Measurements from ENCODE around the gene C5orf15.

The C5orf15 gene

GRCh38 chr5:133924221-133924920 is 44.1 kb downstream of the C5orf15 start:
- Histone ChIP-seq H3K36me3 (ENCODE audit: control insufficient read depth, insufficient read depth, low read length) (no peaks in the 10 kb centered on the region), H3K27ac (ENCODE audit: insufficient read depth, low read depth, low read length, poor library complexity, severe bottlenecking) (no peak overlapping the region), H3K27me3 (ENCODE audit: control insufficient read depth, insufficient read depth, low read length, poor library complexity, severe bottlenecking) (no peaks in the 10 kb centered on the region), H3K9me3 (ENCODE audit: control insufficient read depth, low read length) (no peaks in the 10 kb centered on the region), H3K4me1 (ENCODE audit: control insufficient read depth, insufficient read depth, low read length) (no peaks in the 10 kb centered on the region), H3K4me3 (ENCODE audit: insufficient read depth, low read depth, low read length) (no peak overlapping the region)
- WGBS, 2 experiments: 84 to 85% methylated on average over 5 of the region's 5 CpGs

GRCh38 chr5:133921979-133922378 is 46.4 kb downstream of the C5orf15 start:
- Histone ChIP-seq H3K36me3 (ENCODE audit: control insufficient read depth, insufficient read depth, low read length) (no peaks in the 10 kb centered on the region), H3K27me3 (ENCODE audit: control insufficient read depth, insufficient read depth, low read length, poor library complexity, severe bottlenecking) (no peaks in the 10 kb centered on the region), H3K4me1 (ENCODE audit: control insufficient read depth, insufficient read depth, low read length) (no peaks in the 10 kb centered on the region), H3K9me3 (ENCODE audit: control insufficient read depth, low read length) (no peaks in the 10 kb centered on the region), H3K27ac (ENCODE audit: insufficient read depth, low read depth, low read length, poor library complexity, severe bottlenecking) (no peak overlapping the region), H3K4me3 (ENCODE audit: insufficient read depth, low read depth, low read length) (no peak overlapping the region)
- WGBS, 2 experiments: 58 to 61% methylated on average over 4 of the region's 5 CpGs

DNA sequence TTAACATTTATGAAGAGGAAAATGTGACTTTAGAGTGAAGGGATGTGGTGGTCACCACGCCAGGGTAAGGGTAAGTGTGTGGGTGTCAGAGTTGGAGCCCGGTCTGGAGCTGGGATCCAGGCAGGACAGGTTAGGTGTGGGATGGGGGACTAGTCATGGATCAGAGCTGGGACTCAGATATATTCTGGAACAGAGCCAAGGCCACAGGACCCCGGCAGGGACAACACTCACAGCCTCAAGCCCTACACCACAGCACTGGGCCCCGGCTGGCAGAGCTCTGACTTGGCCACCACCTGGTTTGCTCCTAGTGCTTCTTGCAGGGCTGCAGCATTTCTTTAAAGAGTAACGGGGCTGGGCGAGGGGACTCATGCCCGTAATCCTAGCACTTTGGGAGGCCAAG is 47.4 kb downstream of the C5orf15 start:
- Histone ChIP-seq H3K27me3 (ENCODE audit: control insufficient read depth, insufficient read depth, low read length, poor library complexity, severe bottlenecking) (no peaks in the 10 kb centered on the region), H3K4me1 (ENCODE audit: control insufficient read depth, insufficient read depth, low read length) (no peaks in the 10 kb centered on the region), H3K4me3 (ENCODE audit: insufficient read depth, low read depth, low read length) (no peak overlapping the region), H3K36me3 (ENCODE audit: control insufficient read depth, insufficient read depth, low read length) (no peaks in the 10 kb centered on the region), H3K9me3 (ENCODE audit: control insufficient read depth, low read length) (no peaks in the 10 kb centered on the region), H3K27ac (ENCODE audit: insufficient read depth, low read depth, low read length, poor library complexity, severe bottlenecking) (no peak overlapping the region)
- 88 to 91% methylated on average over 7 of the region's 7 CpGs for WGBS, 2 experiments

DNA sequence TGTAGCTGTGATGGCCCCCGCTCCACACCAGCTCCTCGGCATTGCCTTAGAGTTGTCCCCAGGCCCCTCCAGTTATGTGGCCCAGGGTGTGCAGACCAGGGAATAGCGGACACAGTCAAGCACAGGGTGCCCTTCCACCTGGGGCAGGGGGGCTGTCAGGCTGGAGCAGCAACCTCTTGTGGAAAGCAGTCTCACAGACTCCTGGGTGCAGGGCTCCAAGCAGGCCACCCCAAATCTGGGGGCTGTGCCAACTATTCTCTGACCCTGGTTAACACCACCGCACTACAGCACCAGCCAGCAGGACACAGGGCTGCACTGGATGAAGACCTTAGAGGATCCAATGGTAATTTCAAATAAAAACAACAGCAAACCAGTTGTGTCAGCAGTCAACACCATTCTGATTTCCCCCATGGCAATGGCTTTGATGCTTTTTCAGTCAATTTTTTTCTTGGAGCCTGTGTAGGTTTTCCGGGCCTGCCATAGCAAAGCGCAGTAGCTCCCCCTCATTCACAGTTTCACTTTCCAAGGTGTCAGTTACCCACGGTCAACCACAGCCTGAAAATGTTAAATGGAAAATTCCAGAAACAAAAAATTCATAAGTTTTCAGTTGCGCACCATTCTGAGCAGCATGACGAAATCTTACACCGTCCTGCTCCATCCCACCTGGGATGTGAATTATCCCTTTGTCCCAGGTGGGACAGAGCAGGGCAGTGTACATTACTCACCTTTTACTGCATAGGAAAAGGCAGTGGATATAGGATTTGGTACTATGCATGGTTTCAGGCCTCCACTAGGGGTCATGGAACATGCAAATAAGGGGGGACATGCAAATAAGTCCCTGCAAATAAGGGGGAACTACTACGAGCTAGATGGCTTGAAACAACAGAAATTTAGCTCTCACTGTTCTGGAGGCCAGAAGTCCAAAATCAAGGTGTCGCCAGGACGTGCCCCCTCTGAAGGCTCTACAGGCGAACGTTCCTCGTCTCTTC is 49.0 kb downstream of the C5orf15 start:
- H3K9me3 ChIP-seq (ENCODE audit: control insufficient read depth, low read length): no peaks in the 10 kb centered on the region
- no peaks in the 10 kb centered on the region for H3K36me3 ChIP-seq (ENCODE audit: control insufficient read depth, insufficient read depth, low read length)
- no peak overlapping the region for H3K27ac ChIP-seq (ENCODE audit: insufficient read depth, low read depth, low read length, poor library complexity, severe bottlenecking)
- WGBS, 2 experiments: 91 to 92% methylated on average over 16 of the region's 16 CpGs
- no peak overlapping the region for H3K4me3 ChIP-seq (ENCODE audit: insufficient read depth, low read depth, low read length)
- H3K27me3 ChIP-seq (ENCODE audit: control insufficient read depth, insufficient read depth, low read length, poor library complexity, severe bottlenecking): no peaks in the 10 kb centered on the region
- no peaks in the 10 kb centered on the region for H3K4me1 ChIP-seq (ENCODE audit: control insufficient read depth, insufficient read depth, low read length)

GRCh38 chr5:133918731-133919130 is 49.7 kb downstream of the C5orf15 start:
- Histone ChIP-seq H3K27ac (ENCODE audit: insufficient read depth, low read depth, low read length, poor library complexity, severe bottlenecking) (no peak overlapping the region), H3K9me3 (ENCODE audit: control insufficient read depth, low read length) (no peaks in the 10 kb centered on the region), H3K4me1 (ENCODE audit: control insufficient read depth, insufficient read depth, low read length) (no peaks in the 10 kb centered on the region), H3K4me3 (ENCODE audit: insufficient read depth, low read depth, low read length) (no peak overlapping the region), H3K27me3 (ENCODE audit: control insufficient read depth, insufficient read depth, low read length, poor library complexity, severe bottlenecking) (no peaks in the 10 kb centered on the region), H3K36me3 (ENCODE audit: control insufficient read depth, insufficient read depth, low read length) (no peaks in the 10 kb centered on the region)
- 92% methylated on average over 10 of the region's 10 CpGs for WGBS, 2 experiments

- Histone ChIP-seq H3K4me3 (ENCODE audit: insufficient read depth, low read depth, low read length) (no peak overlapping the region), H3K36me3 (ENCODE audit: control insufficient read depth, insufficient read depth, low read length) (no peaks in the 10 kb centered on the region), H3K4me1 (ENCODE audit: control insufficient read depth, insufficient read depth, low read length) (no peaks in the 10 kb centered on the region), H3K9me3 (ENCODE audit: control insufficient read depth, low read length) (no peaks in the 10 kb centered on the region), H3K27me3 (ENCODE audit: control insufficient read depth, insufficient read depth, low read length, poor library complexity, severe bottlenecking) (no peaks in the 10 kb centered on the region), H3K27ac (ENCODE audit: insufficient read depth, low read depth, low read length, poor library complexity, severe bottlenecking) (no peak overlapping the region)
- WGBS, 2 experiments: 91 to 96% methylated on average over 10 of the region's 10 CpGs
These were observed 50.1 kb downstream of the C5orf15 start for GRCh38 chr5:133918316-133918715.

- no peak overlapping the region for H3K27ac ChIP-seq (ENCODE audit: insufficient read depth, low read depth, low read length, poor library complexity, severe bottlenecking)
- H3K4me3 ChIP-seq (ENCODE audit: insufficient read depth, low read depth, low read length): no peak overlapping the region
- no peaks in the 10 kb centered on the region for H3K27me3 ChIP-seq (ENCODE audit: control insufficient read depth, insufficient read depth, low read length, poor library complexity, severe bottlenecking)
- H3K36me3 ChIP-seq (ENCODE audit: control insufficient read depth, insufficient read depth, low read length): no peaks in the 10 kb centered on the region
- no peaks in the 10 kb centered on the region for H3K4me1 ChIP-seq (ENCODE audit: control insufficient read depth, insufficient read depth, low read length)
- no peaks in the 10 kb centered on the region for H3K9me3 ChIP-seq (ENCODE audit: control insufficient read depth, low read length)
- 94 to 98% methylated on average over 7 of the region's 7 CpGs for WGBS, 2 experiments
These were observed 50.6 kb downstream of the C5orf15 start for GRCh38 chr5:133917785-133918184.

DNA sequence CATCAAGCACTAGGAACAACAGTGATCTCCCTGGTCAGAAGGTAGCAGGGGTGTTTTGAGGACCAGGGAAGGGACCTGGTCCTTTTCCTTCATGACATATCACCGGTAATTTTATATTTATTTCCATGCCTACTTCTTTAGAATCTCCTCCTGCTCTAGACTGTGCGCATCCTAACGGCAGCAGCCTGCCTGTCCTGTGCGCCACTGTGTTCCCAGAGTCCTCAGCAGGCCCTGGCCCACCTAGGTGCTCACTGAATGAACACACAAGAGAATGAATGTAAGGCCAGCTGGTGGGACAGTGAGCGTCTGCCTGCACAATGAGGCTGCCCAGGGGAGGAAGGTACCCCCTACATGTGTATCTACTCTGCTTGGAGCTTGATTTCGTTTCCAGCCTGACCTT is 51.5 kb downstream of the C5orf15 start:
- Histone ChIP-seq H3K4me1 (ENCODE audit: control insufficient read depth, insufficient read depth, low read length) (no peaks in the 10 kb centered on the region), H3K27ac (ENCODE audit: insufficient read depth, low read depth, low read length, poor library complexity, severe bottlenecking) (no peak overlapping the region), H3K9me3 (ENCODE audit: control insufficient read depth, low read length) (no peaks in the 10 kb centered on the region), H3K4me3 (ENCODE audit: insufficient read depth, low read depth, low read length) (no peak overlapping the region), H3K27me3 (ENCODE audit: control insufficient read depth, insufficient read depth, low read length, poor library complexity, severe bottlenecking) (no peaks in the 10 kb centered on the region), H3K36me3 (ENCODE audit: control insufficient read depth, insufficient read depth, low read length) (no peaks in the 10 kb centered on the region)
- 80 to 83% methylated on average over 6 of the region's 6 CpGs for WGBS, 2 experiments

- H3K4me1 ChIP-seq (ENCODE audit: control insufficient read depth, insufficient read depth, low read length): no peaks in the 10 kb centered on the region
- WGBS, 2 experiments: 84 to 88% methylated on average over 1 of the region's 1 CpG
- no peaks in the 10 kb centered on the region for H3K27me3 ChIP-seq (ENCODE audit: control insufficient read depth, insufficient read depth, low read length, poor library complexity, severe bottlenecking)
- no peak overlapping the region for H3K27ac ChIP-seq (ENCODE audit: insufficient read depth, low read depth, low read length, poor library complexity, severe bottlenecking)
- H3K9me3 ChIP-seq (ENCODE audit: control insufficient read depth, low read length): no peaks in the 10 kb centered on the region
- no peaks in the 10 kb centered on the region for H3K36me3 ChIP-seq (ENCODE audit: control insufficient read depth, insufficient read depth, low read length)
- H3K4me3 ChIP-seq (ENCODE audit: insufficient read depth, low read depth, low read length): no peak overlapping the region
These were observed 51.9 kb downstream of the C5orf15 start for GRCh38 chr5:133916479-133916878.

GRCh38 chr5:133914434-133914833 is 54.0 kb downstream of the C5orf15 start:
- 95 to 98% methylated on average over 3 of the region's 3 CpGs for WGBS, 2 experiments
- no peaks in the 10 kb centered on the region for H3K27me3 ChIP-seq (ENCODE audit: control insufficient read depth, insufficient read depth, low read length, poor library complexity, severe bottlenecking)
- H3K27ac ChIP-seq (ENCODE audit: insufficient read depth, low read depth, low read length, poor library complexity, severe bottlenecking): no peak overlapping the region
- no peaks in the 10 kb centered on the region for H3K4me1 ChIP-seq (ENCODE audit: control insufficient read depth, insufficient read depth, low read length)
- H3K4me3 ChIP-seq (ENCODE audit: insufficient read depth, low read depth, low read length): no peak overlapping the region
- no peaks in the 10 kb centered on the region for H3K9me3 ChIP-seq (ENCODE audit: control insufficient read depth, low read length)
- H3K36me3 ChIP-seq (ENCODE audit: control insufficient read depth, insufficient read depth, low read length): no peaks in the 10 kb centered on the region

Data from ectodermal cell (in vitro differentiated cells).